ENCODE data around the gene GATA5.

GATA5 gene

GRCh38 chr20:62489186-62489931 is 13.6 kb upstream of the GATA5 start:
- H3K9ac ChIP-seq (ENCODE audit: low read length in 5 of 5), result no peak overlapping the region
- H3K4me1 ChIP-seq (ENCODE audit: control insufficient read depth in 5 of 5, insufficient read depth in 5 of 5, low read length in 5 of 5), result no peaks in the 10 kb centered on the region
- no peak overlapping the region for H3K4me3 ChIP-seq (ENCODE audit: low read depth in 1 of 5, low read length in 5 of 5)
- no peaks in the 10 kb centered on the region for H3K9me3 ChIP-seq (ENCODE audit: control insufficient read depth in 5 of 5, low read length in 5 of 5)
- H3K27me3 ChIP-seq (ENCODE audit: control insufficient read depth in 5 of 5, insufficient read depth in 4 of 5, low read length in 5 of 5), result peaks cover 11 to 60% (median 52%) of the 10 kb centered on the region in 5 donors
- no peak overlapping the region for H3K27ac ChIP-seq (ENCODE audit: low read depth, low read length)
- H3K36me3 ChIP-seq (ENCODE audit: control insufficient read depth in 5 of 5, insufficient read depth in 5 of 5, low read length in 5 of 5), result no peaks in the 10 kb centered on the region

- Histone ChIP-seq H3K9ac (ENCODE audit: low read length in 5 of 5) (no peak overlapping the region), H3K27me3 (ENCODE audit: control insufficient read depth in 5 of 5, insufficient read depth in 4 of 5, low read length in 5 of 5) (peaks cover 16 to 67% (median 60%) of the 10 kb centered on the region in 5 donors), H3K9me3 (ENCODE audit: control insufficient read depth in 5 of 5, low read length in 5 of 5) (no peaks in the 10 kb centered on the region), H3K4me1 (ENCODE audit: control insufficient read depth in 5 of 5, insufficient read depth in 5 of 5, low read length in 5 of 5) (no peaks in the 10 kb centered on the region), H3K36me3 (ENCODE audit: control insufficient read depth in 5 of 5, insufficient read depth in 5 of 5, low read length in 5 of 5) (no peaks in the 10 kb centered on the region), H3K4me3 (ENCODE audit: low read depth in 1 of 5, low read length in 5 of 5) (no peak overlapping the region), H3K27ac (ENCODE audit: low read depth, low read length) (no peak overlapping the region)
Measured at GRCh38 chr20:62488470-62488869, 12.7 kb upstream of the GATA5 start.

- Histone ChIP-seq H3K27ac (ENCODE audit: low read depth, low read length) (no peak overlapping the region), H3K4me1 (ENCODE audit: control insufficient read depth in 5 of 5, insufficient read depth in 5 of 5, low read length in 5 of 5) (peaks cover 0 to under 1% (median 0%) of the 10 kb centered on the region in 5 donors), H3K27me3 (ENCODE audit: control insufficient read depth in 5 of 5, insufficient read depth in 4 of 5, low read length in 5 of 5) (peaks cover 14 to 70% (median 61%) of the 10 kb centered on the region in 5 donors)
Measured at GRCh38 chr20:62487561-62488354, 12.0 kb upstream of the GATA5 start.

DNA sequence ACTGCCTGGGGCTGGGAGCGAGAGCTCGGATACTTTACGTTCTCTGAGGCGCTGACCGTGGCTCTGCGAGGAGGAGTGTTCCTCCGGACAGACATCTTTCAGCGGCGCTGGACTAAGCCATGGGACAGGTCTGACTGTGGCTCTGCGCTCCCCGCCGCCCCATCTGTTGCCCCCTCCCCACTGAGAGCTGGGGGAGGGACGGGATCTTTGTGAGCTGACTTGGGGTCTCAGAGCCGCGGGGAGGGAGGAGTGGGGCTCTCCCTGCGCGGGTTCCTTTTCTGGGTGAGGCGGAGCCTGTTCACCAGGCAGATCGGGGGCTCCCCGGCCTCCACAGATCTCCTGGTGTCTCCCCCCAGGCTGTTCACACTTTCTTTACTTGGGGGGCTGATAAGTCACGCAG is 11.3 kb upstream of the GATA5 start:
- Histone ChIP-seq H3K9me3 (ENCODE audit: control insufficient read depth in 5 of 5, low read length in 5 of 5) (no peaks in the 10 kb centered on the region), H3K9ac (ENCODE audit: low read length in 5 of 5) (no peak overlapping the region), H3K27ac (ENCODE audit: low read depth, low read length) (no peak overlapping the region), H3K36me3 (ENCODE audit: control insufficient read depth in 5 of 5, insufficient read depth in 5 of 5, low read length in 5 of 5) (no peaks in the 10 kb centered on the region), H3K27me3 (ENCODE audit: control insufficient read depth in 5 of 5, insufficient read depth in 4 of 5, low read length in 5 of 5) (peaks cover 19 to 72% (median 67%) of the 10 kb centered on the region in 5 donors), H3K4me3 (ENCODE audit: low read depth in 1 of 5, low read length in 5 of 5) (no peak overlapping the region), H3K4me1 (ENCODE audit: control insufficient read depth in 5 of 5, insufficient read depth in 5 of 5, low read length in 5 of 5) (peaks cover 0 to 6% (median 0%) of the 10 kb centered on the region in 5 donors)

More at GRCh38 chr20:62487561-62488354, 12.0 kb upstream of the GATA5 start:
- no peaks in the 10 kb centered on the region for H3K9me3 ChIP-seq (ENCODE audit: control insufficient read depth in 5 of 5, low read length in 5 of 5)
- no peaks in the 10 kb centered on the region for H3K36me3 ChIP-seq (ENCODE audit: control insufficient read depth in 5 of 5, insufficient read depth in 5 of 5, low read length in 5 of 5)
- no peak overlapping the region for H3K4me3 ChIP-seq (ENCODE audit: low read depth in 1 of 5, low read length in 5 of 5)
- H3K9ac ChIP-seq (ENCODE audit: low read length in 5 of 5), result no peak overlapping the region

DNA sequence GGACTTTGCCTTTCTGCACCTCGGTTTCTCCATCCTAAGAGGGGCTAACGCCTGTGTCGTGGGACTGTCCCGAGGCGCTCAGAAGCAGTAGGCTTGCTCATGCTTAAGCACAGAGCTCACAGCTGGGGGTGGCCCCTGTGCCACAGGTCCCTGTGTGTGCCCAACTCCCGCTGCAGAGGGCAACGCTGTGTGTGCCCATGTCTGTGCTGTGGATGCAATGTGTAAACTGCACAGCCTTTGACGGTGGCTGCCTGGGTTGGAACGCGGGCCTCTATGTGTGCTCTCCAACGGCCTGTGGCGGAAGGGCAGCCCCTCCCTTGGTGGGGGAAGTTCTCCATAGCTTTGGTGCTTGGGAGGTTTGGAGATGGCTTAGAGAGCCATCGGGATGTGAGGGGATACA is 10.7 kb upstream of the GATA5 start:
- H3K27ac ChIP-seq (ENCODE audit: low read depth, low read length), result no peak overlapping the region
- H3K27me3 ChIP-seq (ENCODE audit: control insufficient read depth in 5 of 5, insufficient read depth in 4 of 5, low read length in 5 of 5), result peaks cover 25 to 79% (median 74%) of the 10 kb centered on the region in 5 donors
- no peaks in the 10 kb centered on the region for H3K9me3 ChIP-seq (ENCODE audit: control insufficient read depth in 5 of 5, low read length in 5 of 5)
- no peak overlapping the region for H3K9ac ChIP-seq (ENCODE audit: low read length in 5 of 5)
- H3K4me3 ChIP-seq (ENCODE audit: low read depth in 1 of 5, low read length in 5 of 5), result no peak overlapping the region
- H3K36me3 ChIP-seq (ENCODE audit: control insufficient read depth in 5 of 5, insufficient read depth in 5 of 5, low read length in 5 of 5), result no peaks in the 10 kb centered on the region
- peaks cover 0 to 9% (median 0%) of the 10 kb centered on the region in 5 donors for H3K4me1 ChIP-seq (ENCODE audit: control insufficient read depth in 5 of 5, insufficient read depth in 5 of 5, low read length in 5 of 5)

DNA sequence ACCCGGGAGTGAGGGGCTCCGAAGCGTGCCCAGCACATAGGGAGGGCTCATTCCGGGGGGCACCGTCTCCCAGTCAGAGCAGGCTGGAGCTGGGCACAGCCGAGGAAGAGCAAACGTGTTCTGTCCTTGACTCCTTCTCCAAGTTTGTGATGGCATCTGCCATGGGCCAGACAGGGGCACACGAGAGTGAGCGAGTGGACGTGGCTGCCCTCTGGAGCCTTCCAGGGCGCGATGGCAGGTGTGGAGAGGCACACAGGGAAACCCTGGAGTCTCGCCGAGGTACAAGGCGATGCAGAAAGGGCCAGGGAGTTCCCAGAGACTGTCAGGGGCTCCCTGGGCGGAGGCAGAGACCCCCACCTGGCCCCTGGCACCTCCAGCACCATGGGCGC is 9.9 kb upstream of the GATA5 start:
- H3K27me3 ChIP-seq (ENCODE audit: control insufficient read depth in 5 of 5, insufficient read depth in 4 of 5, low read length in 5 of 5), result peaks cover 30 to 84% (median 82%) of the 10 kb centered on the region in 5 donors
- H3K27ac ChIP-seq (ENCODE audit: low read depth, low read length), result no peak overlapping the region

GRCh38 chr20:62485062-62485700 is 9.4 kb upstream of the GATA5 start:
- no peak overlapping the region for H3K9ac ChIP-seq (ENCODE audit: low read length in 5 of 5)
- peaks cover 0 to 9% (median 0%) of the 10 kb centered on the region in 5 donors for H3K4me1 ChIP-seq (ENCODE audit: control insufficient read depth in 5 of 5, insufficient read depth in 5 of 5, low read length in 5 of 5)
- peaks cover 33 to 87% (median 85%) of the 10 kb centered on the region in 5 donors for H3K27me3 ChIP-seq (ENCODE audit: control insufficient read depth in 5 of 5, insufficient read depth in 4 of 5, low read length in 5 of 5)
- no peaks in the 10 kb centered on the region for H3K9me3 ChIP-seq (ENCODE audit: control insufficient read depth in 5 of 5, low read length in 5 of 5)
- no peak overlapping the region for H3K27ac ChIP-seq (ENCODE audit: low read depth, low read length)
- H3K4me3 ChIP-seq (ENCODE audit: low read depth in 1 of 5, low read length in 5 of 5), result no peak overlapping the region
- H3K36me3 ChIP-seq (ENCODE audit: control insufficient read depth in 5 of 5, insufficient read depth in 5 of 5, low read length in 5 of 5), result no peaks in the 10 kb centered on the region

More for the DNA sequence above, 9.9 kb upstream of the GATA5 start:
- Histone ChIP-seq H3K4me3 (ENCODE audit: low read depth in 1 of 5, low read length in 5 of 5) (no peak overlapping the region), H3K36me3 (ENCODE audit: control insufficient read depth in 5 of 5, insufficient read depth in 5 of 5, low read length in 5 of 5) (no peaks in the 10 kb centered on the region), H3K4me1 (ENCODE audit: control insufficient read depth in 5 of 5, insufficient read depth in 5 of 5, low read length in 5 of 5) (peaks cover 0 to 9% (median 0%) of the 10 kb centered on the region in 5 donors), H3K9ac (ENCODE audit: low read length in 5 of 5) (no peak overlapping the region), H3K9me3 (ENCODE audit: control insufficient read depth in 5 of 5, low read length in 5 of 5) (no peaks in the 10 kb centered on the region)

DNA sequence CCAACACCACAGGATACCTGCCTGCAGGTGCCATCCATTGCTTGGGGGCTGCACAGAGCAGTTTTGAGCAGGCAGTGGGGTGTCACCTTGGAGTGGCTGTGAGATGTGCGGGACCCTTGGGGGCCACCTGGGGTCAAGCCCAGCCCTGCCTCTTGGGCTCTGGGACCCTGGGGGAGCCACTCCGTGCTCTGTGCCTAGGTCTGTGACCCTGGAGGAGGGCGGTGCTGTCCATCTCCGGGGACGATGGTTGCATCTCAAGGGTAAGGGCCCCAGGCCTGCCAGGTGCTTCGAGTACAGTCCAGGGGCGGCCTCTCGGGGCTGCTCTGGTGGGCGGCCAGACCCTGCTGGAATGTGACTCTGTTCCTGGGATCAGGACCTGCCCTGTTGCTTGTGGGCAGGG is 8.7 kb upstream of the GATA5 start:
- H3K4me3 ChIP-seq (ENCODE audit: low read depth in 1 of 5, low read length in 5 of 5), result no peak overlapping the region
- H3K27me3 ChIP-seq (ENCODE audit: control insufficient read depth in 5 of 5, insufficient read depth in 4 of 5, low read length in 5 of 5), result peaks cover 35 to 91% (median 83%) of the 10 kb centered on the region in 5 donors
- no peaks in the 10 kb centered on the region for H3K9me3 ChIP-seq (ENCODE audit: control insufficient read depth in 5 of 5, low read length in 5 of 5)
- H3K36me3 ChIP-seq (ENCODE audit: control insufficient read depth in 5 of 5, insufficient read depth in 5 of 5, low read length in 5 of 5), result no peaks in the 10 kb centered on the region
- no peak overlapping the region for H3K9ac ChIP-seq (ENCODE audit: low read length in 5 of 5)
- peaks cover 0 to 9% (median 0%) of the 10 kb centered on the region in 5 donors for H3K4me1 ChIP-seq (ENCODE audit: control insufficient read depth in 5 of 5, insufficient read depth in 5 of 5, low read length in 5 of 5)
- H3K27ac ChIP-seq (ENCODE audit: low read depth, low read length), result no peak overlapping the region

DNA sequence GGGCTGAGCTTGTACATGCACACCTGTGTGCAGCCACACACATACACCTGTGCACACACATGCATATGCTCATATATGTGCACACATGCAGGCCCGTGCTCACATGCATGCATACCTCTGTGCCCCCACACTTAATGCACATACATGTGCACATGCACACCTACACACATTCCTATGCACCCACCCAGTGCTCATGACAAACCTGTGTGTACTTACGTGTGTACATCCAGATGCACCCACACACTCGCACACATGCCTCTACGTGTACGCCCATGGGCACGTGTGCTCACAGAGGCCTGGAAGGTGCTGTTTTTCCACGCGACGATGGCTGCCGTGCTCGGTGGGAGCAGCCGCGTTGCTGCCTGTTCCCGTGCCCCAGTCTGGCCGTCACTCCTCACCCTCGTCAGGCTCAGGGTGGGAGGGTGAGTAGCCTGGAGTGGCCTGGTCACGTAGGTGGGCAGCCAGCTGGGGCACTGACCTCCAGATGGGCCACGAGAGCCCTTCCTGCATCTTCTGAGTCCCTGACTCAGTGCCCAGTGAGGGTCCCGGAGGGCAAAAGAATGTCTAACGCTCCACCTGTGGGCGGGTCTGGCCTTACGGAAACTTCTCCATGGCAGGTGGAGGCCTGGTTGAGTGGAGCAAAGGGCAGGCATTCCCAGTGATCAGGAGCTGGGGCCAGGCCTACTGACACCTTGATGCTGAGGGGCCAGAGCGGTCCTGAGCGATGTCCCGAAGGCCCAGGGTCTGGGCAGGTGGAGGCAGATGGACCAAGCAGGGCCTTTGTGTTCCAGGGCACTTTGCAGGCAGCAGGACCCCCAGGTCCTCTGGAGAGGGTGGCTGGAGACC is 8.0 kb upstream of the GATA5 start:
- H3K27me3 ChIP-seq (ENCODE audit: control insufficient read depth in 5 of 5, insufficient read depth in 4 of 5, low read length in 5 of 5), result peaks cover 41 to 94% (median 87%) of the 10 kb centered on the region in 5 donors
- peaks cover 0 to 9% (median 0%) of the 10 kb centered on the region in 5 donors for H3K4me1 ChIP-seq (ENCODE audit: control insufficient read depth in 5 of 5, insufficient read depth in 5 of 5, low read length in 5 of 5)

More for the DNA sequence above, 8.0 kb upstream of the GATA5 start:
- Histone ChIP-seq H3K9ac (ENCODE audit: low read length in 5 of 5) (no peak overlapping the region), H3K9me3 (ENCODE audit: control insufficient read depth in 5 of 5, low read length in 5 of 5) (peaks cover 0 to 3% (median 0%) of the 10 kb centered on the region in 5 donors), H3K4me3 (ENCODE audit: low read depth in 1 of 5, low read length in 5 of 5) (no peak overlapping the region), H3K27ac (ENCODE audit: low read depth, low read length) (no peak overlapping the region), H3K36me3 (ENCODE audit: control insufficient read depth in 5 of 5, insufficient read depth in 5 of 5, low read length in 5 of 5) (no peaks in the 10 kb centered on the region)

Data from subcutaneous abdominal adipose tissue (tissue), 5 donors.